Metanephros (tissue), 2 donors: ENCODE measurements around the gene ANP32E. TPM values are rescaled to one million over a fixed set of nuclear protein-coding genes. Genes with fewer than 3 reads are reported as not detected.
A peak's percentile ranks its signal among the peaks of the same experiment; 100 is the strongest.

ENCODE experiments used
- small RNA-seq: library from RNA; depleted of rRNA; stranded (forward); fragments of <200 nt; gene quantifications from one replicate; pipeline ENCODE3, GENCODE V24; 2014; ENCODE audit warnings: low replicate concordance
- total RNA-seq: library from RNA; depleted of rRNA; stranded (reverse); fragments of >200 nt; gene quantifications from one replicate; pipeline ENCODE4 v1.2.3, GENCODE V29; 2014

The ANP32E gene
- total RNA-seq, result 34.7 TPM

DNA sequence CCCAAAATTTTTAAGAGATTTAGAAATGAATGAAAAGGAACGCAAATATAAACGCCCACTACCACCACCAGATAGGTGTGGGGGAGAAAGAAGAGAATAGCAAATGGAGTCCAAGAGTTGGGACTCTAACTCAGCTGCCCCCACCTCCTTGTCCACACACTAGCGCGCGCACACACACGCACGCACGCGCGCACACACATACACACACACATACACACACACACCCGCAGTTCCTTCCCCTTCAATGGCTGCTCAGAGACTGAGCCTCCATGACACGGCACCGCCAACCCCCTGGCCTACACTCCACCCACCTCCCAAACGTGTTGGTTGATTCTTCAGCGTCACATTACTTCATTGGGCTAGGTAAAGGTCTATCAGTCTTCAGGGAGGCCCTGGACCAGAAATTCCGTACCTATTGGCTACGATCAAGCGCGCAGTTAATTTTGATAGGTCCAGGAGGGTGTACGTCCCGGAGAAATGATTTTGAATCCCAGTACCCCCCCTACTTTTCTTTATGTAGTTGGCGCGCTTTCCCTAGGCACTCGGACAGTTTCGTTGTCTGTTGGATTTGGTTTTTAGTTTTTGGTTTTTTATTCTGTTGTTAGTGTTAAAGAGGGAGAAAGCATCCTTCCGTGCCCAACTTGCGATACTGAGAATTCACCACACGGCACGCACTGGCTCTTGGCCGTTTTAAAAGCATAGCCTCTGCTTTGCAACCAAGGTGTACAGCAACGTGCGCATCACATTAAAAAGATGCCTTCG, at the start of gene ANP32E:
Gene ANP32E (minus strand): TSS at position 261 of the 762 bp plus-strand sequence. CDS start 326 bp downstream, outside the sequence.

DNA sequence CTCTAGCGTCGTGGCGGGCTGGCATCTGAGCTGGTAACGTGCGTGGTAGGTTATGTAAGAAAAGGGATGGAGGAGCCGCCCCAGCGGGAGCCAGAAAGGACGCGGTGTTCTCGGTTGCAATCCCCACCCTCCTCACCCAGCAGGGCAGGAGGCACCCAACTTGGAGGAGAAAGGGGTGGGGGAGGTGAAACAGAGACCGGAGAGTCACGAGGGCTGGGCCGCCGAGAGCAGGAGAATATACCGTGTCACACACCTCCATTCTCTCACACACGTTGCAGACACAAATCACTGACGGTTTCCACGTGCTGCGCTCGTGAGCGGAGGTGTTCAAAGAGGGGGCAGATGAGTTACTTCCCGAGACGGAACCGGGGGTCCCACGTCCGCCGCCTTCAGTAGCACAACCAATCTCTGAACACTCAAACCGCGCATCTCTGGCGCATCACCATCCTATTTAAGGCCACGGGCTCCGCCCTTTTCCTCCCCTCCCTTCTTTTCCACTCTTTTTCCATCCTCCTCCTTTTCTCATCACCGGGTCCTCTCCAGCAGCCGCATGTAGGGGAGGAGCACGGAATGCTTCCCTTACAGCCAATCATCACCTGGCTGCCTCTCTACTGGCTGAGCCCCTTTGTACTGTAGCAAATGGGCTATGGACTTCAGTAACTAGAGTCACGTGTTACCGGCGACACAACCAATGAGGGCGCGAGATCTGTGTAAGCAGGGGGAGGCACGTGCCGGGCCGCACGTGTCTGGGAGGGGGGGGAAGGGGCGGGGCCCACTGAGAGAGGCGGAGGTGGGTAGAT, 46.0 kb upstream of the ANP32E start, which contains the start of gene CIART:
Gene CIART (plus strand): TSS at position 797 of the 800 bp plus-strand sequence. CDS start 714 bp downstream, outside the sequence.

DNA sequence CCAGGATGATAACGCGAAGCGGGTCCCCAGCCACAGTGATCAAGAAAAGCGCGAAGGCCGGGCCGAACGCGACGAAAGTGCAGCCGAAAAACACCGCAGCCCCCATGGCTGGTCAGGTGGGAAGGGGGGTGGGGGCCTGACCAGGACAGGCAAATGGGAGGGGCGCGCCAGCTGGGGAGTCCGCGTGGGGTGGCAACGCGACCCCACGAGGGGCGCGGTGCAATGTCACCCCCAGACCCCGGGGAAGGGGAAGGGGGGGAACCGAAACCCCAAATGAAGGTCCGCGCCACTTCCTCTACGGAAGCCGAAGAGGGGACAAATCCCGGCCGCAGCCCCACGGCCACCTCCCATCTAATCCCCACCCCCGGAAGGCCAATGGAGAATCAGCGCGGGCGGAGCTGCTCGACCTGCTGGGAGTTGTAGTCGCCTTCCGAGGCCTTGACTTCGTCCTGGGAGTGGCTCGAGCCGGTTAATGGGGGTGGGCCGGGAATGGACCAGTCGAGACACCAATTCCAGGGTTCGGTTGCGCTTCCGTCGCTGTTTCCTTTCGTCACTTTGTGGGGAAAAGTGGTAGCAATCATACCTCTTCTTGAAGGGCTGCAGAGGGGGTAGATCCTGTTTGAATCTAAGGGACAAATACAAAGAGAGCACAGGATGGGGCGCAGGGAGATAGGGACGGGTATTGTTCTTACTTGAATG, 32.9 kb upstream of the ANP32E start, which contains the start of gene APH1A:
Gene APH1A (minus strand): TSS at position 312 of the 699 bp plus-strand sequence. CDS start 206 bp downstream, at position 106.

DNA sequence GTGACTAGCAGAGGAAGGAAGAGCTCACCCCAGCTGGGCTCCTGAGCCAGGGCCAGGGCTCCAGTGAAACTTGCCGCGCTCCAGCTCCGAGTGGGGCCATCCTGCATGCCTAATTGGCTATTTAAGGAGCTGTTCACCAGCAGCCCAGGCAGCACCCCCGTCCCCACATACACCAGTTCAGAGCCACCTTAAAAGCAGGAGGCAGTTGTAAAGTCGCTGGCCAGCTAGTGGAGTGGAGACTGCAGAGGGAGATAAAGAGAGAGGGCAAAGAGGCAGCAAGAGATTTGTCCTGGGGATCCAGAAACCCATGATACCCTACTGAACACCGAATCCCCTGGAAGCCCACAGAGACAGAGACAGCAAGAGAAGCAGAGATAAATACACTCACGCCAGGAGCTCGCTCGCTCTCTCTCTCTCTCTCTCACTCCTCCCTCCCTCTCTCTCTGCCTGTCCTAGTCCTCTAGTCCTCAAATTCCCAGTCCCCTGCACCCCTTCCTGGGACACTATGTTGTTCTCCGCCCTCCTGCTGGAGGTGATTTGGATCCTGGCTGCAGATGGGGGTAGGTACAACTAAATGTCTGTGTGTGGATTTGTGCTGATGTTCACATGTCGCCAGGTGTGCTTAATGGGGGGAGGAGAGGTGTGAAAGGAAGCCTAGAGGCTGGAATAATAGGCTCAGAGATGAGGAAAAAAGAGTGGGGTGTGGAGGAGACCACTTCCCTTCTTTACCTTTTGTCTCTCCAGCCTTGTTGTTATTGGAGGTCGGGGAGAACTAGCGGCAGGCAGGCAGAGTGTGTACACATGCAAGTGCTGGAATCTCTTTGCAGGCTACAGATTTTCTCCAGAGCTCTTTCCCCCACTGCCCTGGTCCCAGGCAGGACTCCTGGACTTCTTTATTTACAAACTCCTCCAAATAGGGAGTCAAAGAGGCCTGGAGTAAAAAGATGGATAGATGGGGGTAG, 22.0 kb upstream of the ANP32E start, which contains the start of gene CA14:
Gene CA14 (plus strand): TSS at position 151 of the 962 bp plus-strand sequence. CDS start 355 bp downstream, at position 506.

Small RNAs within 50 kb of the gene (small RNA-seq; reads per million reads assigned to genes)
- gene RN7SL480P (not detected), gene RNU2-17P (0.39 reads per million, percentile 50 among the genes with 10 or more reads in this experiment)

Other genes with a start within 250 kb of the ANP32E start
- gene OTUD7B, start 225.4 kb downstream of the ANP32E start, total RNA-seq, result 21.4 TPM
- gene VPS45, start 168.3 kb downstream of the ANP32E start, total RNA-seq, result 46.2 TPM
- 44.3 TPM for gene PLEKHO1, start 86.2 kb downstream of the ANP32E start, total RNA-seq
- 2.3 TPM for gene CA14, start 21.7 kb upstream of the ANP32E start, total RNA-seq
- 83.3 TPM for gene APH1A, start 32.9 kb upstream of the ANP32E start, total RNA-seq
- gene C1orf54, start 36.7 kb upstream of the ANP32E start, total RNA-seq, result 23.9 TPM
- gene CIART, start 46.4 kb upstream of the ANP32E start, total RNA-seq, result 3.2 TPM
- gene MRPS21, start 57.7 kb upstream of the ANP32E start, total RNA-seq, result 40.4 TPM
- gene PRPF3, start 85.4 kb upstream of the ANP32E start, total RNA-seq, result 48.1 TPM
- 21.1 TPM for gene RPRD2, start 128.0 kb upstream of the ANP32E start, total RNA-seq